NOMO-1 treated with DMSO at 0.1 percent for 48 hours (cell line): Measurements from ENCODE around the gene KIAA1328.
A peak's percentile ranks its signal among the peaks of the same experiment; 100 is the strongest.
"Not testable (repeated sequence)": the region's sequence is repeated elsewhere in the genome, so short reads cannot be mapped to it uniquely, and the experiment has no call there.

Experiments
- DNase-seq: peaks from one replicate; lab custom pipeline; 2025; ENCODE audit not compliant: unreplicated experiment; lab: John Stamatoyannopoulos, UW

The KIAA1328 gene

DNA sequence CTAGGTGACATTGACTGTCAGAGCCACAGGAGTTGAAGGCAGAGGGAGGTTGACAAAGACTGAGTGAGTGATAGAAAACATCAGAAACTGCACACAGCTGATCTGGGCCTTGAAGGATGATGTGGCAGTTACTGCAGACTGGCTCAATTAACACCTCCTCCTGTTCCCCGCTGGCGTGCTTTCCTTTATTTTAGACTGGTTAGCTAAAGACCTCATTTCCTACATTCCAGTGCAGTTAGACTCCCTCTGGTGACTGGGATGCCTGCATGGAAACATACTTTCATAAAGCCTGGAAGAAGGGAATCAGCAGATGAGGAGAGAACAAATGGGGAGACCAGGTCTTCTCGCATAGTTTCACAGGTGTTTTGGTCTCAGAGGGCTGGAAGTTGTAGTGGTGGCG, 7.2 kb upstream of the KIAA1328 start:
- no peak for DNase-seq

GRCh38 chr18:36825526-36825925, 3.4 kb upstream of the KIAA1328 start:
- no peak for DNase-seq

GRCh38 chr18:36826556-36826955, 2.4 kb upstream of the KIAA1328 start:
- DNase-seq = no peak

GRCh38 chr18:36828157-36828629, 734 bp upstream of the KIAA1328 start:
- DNase-seq = peak; percentile 33

- no peak for DNase-seq
Measured at GRCh38 chr18:36829362-36830157, 633 bp downstream of the KIAA1328 start.

- DNase-seq = no peak
Measured at GRCh38 chr18:36830158-36830495, 1.2 kb downstream of the KIAA1328 start.

DNA sequence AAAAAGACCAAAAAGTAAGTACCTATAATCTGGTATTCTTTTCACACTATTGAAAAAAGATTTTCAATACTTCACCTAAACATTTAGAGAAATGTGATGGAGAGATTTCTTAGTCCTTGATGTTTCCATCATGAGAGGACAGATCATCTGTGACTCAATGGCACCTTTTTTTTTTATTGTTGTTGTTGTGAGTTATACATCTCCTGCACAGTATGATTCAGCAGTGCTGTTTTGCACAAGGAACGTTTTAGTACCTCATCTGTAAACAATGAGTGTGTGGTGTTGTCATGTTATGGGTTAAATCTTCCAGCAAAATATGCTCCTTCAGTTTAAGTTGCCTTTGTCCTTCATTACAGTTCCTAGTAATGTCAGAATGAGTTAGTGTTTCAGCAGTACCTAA, 2.2 kb downstream of the KIAA1328 start:
- DNase-seq = no peak

DNA sequence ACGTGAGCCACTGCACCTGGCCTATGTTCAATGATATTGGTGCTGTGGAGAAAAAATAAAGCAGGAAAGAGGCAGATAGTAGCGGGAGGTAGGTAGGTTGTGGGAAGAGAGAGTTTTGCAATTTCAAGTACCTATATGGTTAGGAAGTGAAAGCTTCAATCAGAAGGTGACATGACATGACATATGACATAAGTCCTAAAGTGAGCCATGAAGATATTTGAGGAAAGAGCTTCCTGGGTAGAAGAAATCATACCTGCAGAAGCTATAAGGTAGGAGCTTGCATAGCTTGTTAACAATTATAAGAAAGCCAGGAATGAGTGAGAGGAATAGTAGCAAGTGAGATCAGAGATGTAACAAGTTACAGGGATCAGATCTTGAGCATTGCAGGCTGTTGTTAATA, 4.2 kb downstream of the KIAA1328 start:
- no peak for DNase-seq

- no peak for DNase-seq
Measured at GRCh38 chr18:36835927-36836326, 7.0 kb downstream of the KIAA1328 start.

DNA sequence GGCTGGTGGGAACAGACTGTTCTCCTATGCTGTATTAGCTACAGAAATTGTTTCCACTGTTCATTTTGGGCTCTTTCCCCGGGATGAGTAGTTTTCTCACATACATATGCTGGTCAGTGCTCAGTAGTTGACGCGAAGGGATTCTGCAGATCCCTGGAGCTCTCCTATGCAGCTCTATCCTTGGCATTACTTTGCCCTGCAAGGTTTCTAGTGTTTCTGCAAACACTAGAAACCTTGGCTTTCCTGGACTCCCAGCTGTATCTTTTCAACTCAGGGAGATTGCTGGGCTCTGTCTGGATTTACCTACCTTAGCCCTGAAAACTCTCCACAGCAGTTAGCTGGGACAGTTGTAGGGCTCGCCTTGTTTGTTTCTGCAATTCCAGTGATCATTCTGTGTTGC, 10.9 kb downstream of the KIAA1328 start:
- DNase-seq = no peak

DNA sequence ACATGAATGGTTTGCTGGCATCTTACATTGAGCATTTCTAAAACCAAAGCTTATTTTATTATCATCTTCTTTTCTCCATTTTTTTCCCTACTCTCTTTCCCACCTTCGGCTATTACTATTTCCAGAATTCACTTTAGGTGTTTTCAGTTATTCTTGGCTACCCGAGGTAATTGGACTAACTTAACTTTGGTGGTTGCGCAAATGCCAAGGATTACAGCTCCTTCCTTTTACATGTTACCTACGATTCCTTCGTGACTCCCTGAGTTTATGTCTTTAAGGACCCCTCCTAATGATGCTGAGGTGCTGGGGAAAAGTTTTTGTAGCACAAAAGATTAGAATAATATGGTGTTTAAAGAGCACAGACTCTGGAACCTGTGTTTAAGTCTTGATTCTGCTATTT, 14.3 kb downstream of the KIAA1328 start:
- DNase-seq = no peak

- DNase-seq = no peak
Measured at GRCh38 chr18:36843784-36844183, 14.9 kb downstream of the KIAA1328 start.

- no peak for DNase-seq
Measured at GRCh38 chr18:36848609-36849008, 19.7 kb downstream of the KIAA1328 start.

- no peak for DNase-seq
Measured at GRCh38 chr18:36849288-36850006, 20.5 kb downstream of the KIAA1328 start.

DNA sequence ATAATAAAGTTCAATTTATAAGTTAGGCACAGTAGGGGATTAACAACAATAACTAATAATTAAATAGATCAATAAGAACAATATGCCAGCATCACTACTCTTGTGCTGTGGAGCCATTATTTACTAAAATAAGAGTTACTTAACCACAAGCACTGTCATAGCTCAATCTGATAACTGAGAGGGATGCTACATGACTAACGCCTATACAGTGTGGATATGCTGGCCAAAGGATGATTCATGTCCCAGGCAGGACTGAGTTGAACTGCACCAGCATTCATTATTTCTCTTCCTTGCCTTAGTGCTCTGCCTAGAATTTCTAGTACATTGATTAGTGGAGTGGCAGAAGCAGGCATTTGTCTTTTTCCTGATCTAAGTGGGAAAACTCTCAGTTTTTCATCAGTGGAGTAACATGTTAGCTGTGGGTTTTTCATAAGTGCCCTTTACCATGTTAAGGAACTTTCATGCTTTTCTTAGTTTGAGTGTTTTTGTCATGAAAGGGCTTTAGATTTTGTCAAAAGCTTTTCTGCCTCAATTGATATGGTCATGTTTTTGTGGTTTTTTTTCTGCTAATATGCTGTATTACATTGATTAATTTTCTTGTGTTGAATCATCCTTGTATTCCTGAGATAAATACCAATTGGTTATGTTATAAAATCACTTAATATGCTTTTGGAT, 21.7 kb downstream of the KIAA1328 start:
- no peak for DNase-seq

DNA sequence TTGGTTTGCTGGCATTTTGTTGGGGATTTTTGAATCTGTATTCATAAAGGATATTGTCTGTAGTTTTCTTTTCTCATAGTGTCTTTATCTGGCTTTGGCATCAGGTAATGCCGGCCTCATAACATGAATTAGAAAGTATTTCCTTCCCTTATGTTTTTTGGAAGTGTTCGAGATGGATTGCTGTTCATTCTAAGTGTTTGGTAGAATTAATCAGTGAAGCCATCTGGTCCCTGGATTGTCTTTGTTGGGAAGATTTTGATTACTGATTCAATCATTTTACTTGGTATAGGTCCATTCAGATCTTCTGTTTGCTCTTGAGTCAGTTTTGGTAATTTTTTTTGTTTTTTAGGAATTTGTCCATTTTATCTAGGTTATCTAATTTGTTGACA, 22.3 kb downstream of the KIAA1328 start:
- no peak for DNase-seq

DNA sequence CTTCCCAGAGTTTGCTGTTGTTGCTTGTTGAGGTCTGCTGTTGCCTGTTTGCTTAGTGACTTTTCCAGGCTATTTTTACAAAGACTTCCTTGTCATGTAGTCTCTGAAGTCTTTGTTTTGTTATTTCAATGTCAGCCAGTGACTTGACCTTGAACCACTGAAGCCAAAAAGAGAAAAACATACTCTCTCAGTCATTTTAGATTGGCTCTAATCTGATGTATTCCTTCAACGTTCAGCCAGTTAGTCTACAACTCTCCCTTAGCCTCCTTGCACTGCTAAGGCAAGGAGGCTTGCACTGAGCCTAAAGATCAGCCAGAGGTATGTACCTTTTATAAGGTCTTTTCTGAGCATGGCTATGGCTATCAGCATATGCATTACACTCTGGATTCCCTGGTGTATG, 27.9 kb downstream of the KIAA1328 start:
- DNase-seq = no peak

GRCh38 chr18:36862182-36862581, 33.3 kb downstream of the KIAA1328 start:
- no peak for DNase-seq

GRCh38 chr18:36867056-36867455, 38.1 kb downstream of the KIAA1328 start:
- DNase-seq = no peak

DNA sequence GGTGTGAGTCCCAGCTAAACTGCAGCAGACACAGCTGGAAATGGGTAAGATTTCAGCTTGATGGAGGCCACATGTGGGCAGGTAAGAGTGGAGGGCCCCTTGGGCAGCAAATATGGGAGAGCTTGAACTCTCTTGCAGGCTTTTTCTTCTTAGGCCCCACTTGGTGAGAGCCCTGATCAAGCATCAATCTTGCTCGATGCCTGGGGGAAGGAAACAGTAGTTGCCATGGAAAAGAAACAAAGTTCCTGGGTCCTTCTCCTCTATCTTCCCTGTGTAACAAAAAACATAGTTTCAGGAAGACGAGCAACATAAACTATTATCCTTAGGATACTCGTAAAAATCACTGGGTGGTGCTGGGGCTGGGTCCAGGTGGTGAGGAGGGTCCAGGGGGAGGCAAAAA, 42.9 kb downstream of the KIAA1328 start:
- DNase-seq = no peak

DNA sequence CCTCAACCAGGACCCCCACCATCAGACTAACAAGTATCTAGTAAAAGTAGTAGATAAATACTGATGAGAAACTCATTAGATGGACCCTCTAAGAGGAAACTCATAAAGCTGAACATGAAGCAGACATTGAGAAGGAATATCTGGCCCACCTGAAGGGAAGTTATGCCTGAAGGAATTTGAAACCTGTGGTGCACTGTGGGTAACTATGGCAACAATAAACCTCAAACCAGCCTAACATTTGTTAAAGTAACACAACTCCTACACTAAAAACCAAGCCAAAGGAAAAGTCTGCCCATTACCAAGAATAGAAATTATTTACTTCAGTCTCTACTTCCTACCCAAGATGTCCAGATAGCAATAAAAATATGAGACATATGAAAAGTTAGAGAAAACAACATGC, 43.4 kb downstream of the KIAA1328 start:
- DNase-seq = no peak

GRCh38 chr18:36873826-36874225, 44.9 kb downstream of the KIAA1328 start:
- DNase-seq = not testable (repeated sequence)
